ENCODE results near the gene KRTAP5-8.
"Not testable (repeated sequence)": the region's sequence is repeated elsewhere in the genome, so short reads cannot be mapped to it uniquely, and the experiment has no call there.

The KRTAP5-8 gene

DNA sequence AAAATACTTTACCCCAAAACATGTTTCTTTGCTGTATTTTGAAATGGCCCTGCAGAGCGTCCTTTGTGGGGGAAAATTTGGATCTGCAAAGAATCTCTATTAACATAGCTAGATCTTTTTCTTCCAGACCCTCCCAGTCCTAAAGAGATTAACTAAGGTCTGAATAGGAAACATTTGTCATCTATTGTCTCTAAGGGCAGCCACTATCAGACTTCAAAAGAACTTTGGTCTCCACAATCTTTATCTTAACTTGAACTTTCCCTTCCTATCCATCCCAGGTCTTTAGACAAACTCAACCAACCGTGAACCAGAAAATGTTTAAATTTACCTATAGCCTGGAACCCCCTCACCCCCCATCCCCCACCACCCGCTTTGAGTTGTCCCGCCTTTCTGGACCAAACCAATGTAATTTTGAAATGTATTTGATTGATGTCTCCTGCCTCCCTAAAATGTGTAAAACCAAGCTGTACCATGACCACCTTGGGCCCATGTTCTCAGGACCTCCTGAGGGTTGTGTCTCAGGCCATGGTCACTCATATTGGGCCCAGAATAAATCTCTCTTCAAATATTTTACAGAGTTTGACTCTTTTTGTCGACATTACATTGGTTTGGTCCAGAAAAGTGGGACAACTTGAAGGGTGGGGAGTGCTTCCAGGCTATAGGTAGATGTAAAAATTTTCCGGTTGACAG is 6.8 kb downstream of the KRTAP5-8 start:
- peak; percentile 11 for DNase-seq

DNA sequence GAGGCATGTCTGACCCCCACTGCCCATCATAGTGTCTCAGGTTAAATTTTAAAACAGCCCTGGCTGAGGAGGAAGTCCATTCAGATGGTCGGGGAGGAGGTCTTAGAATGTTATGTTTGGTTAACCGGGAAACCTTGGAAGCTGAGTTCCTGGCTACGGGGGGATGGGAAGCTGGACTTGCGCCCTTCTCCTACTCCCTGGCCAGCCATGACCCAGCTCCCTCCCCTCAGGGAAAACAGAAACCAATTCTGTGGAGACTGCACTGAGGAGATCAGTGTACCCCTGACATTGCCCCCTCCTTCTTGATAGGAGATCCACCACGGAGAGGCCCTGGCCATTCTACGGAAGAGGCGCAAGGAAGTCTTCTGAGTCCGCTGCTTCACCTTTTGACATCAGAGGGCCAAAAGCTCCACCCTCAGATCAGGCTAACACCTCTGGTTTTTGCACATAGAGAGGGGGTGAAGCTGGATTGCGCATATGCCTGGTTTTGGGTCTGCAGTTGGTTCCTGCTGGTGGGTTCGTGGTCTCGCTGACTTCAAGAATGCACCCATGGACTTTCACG is 7.7 kb downstream of the KRTAP5-8 start:
- peak; percentile 16 for DNase-seq

DNA sequence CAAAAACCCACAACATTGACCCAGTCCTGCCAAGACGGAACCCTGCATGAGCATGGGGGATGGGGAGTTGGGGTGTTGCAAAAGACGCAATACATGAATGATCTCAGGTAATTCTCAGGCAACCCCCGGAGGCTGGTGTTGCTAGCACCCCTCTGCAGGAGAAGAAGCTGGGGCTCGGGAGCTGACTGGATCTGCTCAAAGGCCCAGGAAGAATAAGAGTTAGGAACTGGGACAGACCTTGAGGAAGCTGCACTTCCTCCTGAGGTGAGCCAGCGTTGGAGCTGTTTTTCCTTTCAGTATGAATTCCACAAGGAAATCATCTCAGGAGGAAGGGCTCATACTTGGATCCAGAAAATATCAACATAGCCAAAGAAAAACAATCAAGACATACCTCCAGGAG is 10.3 kb downstream of the KRTAP5-8 start, which contains the start of gene KRTAP5-9:
KRTAP5-9 (plus strand) TSS at position 301 of the 400 bp plus-strand sequence. CDS start 238 bp downstream, outside the sequence.
- peak; percentile 34 for DNase-seq

DNA sequence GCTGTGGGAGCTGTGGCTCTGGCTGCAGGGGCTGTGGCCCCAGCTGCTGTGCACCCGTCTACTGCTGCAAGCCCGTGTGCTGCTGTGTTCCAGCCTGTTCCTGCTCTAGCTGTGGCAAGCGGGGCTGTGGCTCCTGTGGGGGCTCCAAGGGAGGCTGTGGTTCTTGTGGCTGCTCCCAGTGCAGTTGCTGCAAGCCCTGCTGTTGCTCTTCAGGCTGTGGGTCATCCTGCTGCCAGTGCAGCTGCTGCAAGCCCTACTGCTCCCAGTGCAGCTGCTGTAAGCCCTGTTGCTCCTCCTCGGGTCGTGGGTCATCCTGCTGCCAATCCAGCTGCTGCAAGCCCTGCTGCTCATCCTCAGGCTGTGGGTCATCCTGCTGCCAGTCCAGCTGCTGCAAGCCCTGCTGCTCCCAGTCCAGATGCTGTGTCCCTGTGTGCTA is 10.9 kb downstream of the KRTAP5-8 start:
- peak; percentile 41 for DNase-seq

DNA sequence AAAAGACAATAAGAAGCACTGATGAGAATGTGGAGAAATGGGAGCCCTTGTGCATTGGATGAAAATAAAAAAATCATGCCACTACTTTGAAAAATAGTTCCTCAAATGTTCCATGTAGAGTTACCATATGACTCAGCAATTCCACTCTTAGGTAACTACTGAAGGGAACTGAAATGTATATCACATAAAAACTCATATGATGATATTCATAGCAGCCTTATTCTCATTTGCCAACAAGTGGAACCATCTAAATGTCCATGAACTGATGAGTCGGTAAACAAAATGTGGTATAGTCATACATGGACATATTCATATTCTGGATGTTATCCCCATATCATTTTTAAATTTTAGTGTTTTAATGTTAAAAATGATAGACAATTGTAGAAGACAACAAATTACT is 13.9 kb downstream of the KRTAP5-8 start:
- DNase-seq: no peak

DNA sequence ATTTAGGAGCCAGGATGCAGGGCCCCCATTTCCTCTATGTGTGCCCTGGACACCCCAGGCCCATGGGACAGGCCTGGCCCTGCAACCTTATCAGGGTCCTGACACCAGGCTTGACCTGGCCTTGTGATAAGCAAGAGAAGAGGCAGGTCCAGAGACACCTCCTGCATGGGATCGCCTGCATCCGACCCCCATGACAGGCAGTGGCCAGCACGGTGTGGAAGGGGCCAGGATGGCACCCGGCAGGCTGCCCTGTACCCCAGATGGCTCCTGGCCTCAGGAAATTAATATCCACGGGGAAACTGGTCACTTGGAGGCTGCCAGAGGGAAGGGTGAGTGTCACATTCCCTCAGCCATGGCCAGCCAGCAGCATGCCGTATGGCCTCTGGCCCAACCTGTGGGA is 17.2 kb downstream of the KRTAP5-8 start:
- DNase-seq: no peak

DNA sequence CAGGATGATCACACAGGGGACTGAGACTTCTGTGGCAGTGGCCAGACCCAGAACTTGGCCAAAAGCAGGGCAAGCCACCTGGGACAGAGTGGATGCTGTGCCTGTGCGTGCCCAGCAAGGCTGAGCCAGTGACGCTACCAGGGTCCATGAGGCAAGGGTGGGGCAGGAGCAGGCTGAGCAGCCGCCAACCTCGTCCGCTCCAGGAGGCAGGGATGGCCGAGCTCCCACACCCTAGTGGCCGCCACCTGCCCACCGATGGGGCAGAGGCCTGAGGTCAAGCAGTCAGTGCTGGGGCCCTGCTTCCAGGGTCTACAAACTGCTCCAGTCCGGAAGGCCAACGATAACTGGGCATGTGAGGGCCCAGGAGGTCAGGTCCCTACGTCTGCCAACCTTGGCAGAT is 17.7 kb downstream of the KRTAP5-8 start:
- DNase-seq: no peak

DNA sequence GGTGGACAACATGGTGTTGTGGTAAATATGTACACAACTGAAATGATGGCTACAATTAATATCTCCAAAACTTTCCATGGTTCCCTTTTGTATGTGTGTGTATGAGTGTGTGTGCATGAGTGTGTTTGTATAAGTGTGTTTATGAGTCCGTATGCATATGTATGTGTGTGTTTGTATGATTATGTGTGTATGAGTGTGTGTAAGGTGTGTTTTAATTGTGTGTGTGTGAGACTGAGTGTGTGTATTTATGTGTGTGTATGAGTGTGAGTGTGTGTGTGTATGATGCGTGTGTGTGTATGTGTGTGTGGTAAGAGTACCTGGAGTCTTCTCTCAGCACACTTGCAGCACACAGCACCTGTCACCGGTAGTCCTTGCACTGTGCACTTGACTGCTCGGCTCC is 18.2 kb downstream of the KRTAP5-8 start:
- peak; percentile 5 for DNase-seq

DNA sequence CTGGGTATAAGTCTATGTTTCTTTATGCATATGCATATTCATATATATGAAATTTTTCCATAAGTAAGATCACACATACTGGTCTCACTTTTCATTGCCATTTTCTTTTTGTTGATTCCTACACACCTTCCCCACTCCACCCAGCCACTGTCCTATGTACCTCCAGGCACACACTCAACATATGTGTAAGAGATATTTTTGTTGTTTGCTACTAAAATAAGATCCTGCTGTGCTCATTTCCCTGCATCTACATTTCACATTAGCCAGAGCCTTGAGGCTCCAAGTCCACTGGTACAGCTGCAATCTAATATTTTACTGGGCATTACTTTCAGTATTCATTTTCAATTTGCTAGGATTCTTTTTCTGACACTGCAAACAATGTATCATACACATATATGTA is 19.4 kb downstream of the KRTAP5-8 start:
- peak; percentile 2 for DNase-seq

DNA sequence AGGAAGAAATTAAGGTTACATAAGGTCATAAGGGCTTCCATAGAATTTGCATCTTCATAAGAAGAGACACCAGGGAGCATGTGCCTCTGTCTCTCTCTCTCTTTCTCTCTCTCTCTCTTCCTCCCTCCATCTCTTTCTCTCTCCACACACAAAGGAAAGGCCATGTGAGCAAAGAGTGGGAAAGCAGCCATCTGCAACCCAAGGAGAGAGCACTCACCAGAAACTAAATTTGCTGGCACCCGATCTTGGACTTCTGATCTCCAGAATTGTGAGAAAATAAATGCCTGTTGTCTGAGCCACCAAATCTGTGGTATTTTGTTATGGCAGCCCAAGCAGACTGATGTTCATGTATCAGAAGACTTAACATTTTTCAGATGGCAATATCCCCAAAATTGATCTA is 21.2 kb downstream of the KRTAP5-8 start:
- DNase-seq: peak; percentile 9

DNA sequence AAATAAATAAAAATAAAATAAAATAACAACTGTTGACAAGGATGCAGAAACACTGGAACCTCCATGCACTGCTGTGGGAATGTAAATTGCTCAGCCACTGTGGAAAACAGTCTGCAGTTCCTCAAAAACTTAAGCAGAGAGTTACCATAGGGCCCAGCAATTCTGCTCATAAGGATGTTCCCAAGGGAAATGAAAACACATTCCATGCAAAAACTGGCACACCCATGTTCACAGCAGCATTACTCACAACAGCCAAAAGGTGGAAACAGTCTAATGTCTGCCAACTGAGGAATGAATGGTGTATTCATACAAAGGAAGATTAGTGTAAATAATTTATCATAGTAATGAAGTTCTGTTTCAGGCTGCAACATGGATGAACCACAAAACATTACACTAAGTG is 24.3 kb downstream of the KRTAP5-8 start:
- DNase-seq: peak; percentile 5

DNA sequence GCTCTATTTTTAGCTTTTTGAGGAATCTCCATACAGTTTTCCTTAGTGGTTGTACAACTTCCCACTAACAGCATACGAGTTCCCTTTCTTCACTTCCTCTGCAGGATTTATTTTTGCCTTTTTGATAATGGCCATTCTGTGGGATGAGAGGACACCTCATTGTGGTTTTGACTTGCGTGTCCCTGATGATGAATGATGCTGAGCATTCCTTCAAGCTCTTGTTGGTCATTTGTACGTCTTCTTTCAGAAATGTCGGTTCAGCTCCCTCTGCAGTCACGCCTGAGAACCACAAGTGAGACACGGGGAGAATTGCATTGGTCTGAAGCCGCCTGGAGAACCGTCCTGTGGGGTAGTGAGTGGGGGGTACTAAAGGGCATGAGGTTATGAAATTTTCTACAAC is 25.6 kb downstream of the KRTAP5-8 start:
- peak; percentile 67 for DNase-seq

DNA sequence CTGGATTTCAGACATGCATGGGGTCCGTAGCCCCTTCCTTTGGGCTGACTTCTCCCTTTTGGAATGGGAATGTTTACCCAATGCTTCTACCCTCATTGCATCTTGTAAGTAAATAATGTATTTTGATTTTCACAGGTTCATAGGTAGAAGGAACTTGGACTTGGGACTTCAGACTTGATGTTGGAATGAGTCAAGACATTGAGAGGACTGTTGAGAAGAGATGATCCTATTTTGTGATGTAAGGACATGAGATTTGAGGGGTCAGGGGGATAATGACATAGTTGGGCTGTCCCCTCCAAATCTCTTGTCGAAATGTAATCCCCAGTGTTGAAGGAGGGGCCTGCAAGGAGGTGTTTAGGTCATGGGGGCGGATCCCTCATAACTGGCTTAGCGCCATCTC is 26.6 kb downstream of the KRTAP5-8 start:
- no peak for DNase-seq

DNA sequence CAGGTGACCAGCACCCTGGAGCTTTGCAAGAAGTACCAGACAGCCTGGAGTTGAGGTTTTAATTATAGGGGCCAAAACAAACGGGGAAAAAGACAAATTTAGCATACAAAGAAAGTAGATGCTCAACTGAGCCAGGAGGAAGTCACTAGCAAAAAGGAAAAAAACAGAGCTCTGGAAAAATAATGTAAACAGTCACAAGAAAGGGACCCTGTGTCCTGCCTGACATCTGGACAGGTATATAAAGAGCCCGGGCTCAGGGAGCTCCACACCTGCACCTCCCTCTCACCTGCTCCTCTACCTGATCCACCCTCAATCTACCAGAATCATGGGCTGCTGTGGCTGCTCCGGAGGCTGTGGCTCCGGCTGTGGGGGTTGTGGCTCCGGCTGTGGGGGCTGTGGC is 27.4 kb downstream of the KRTAP5-8 start, which contains the start of gene KRTAP5-10:
KRTAP5-10 (plus strand) TSS at position 301 of the 400 bp plus-strand sequence; CDS start at position 326, 25 bp downstream.
- DNase-seq: peak; percentile 11

DNA sequence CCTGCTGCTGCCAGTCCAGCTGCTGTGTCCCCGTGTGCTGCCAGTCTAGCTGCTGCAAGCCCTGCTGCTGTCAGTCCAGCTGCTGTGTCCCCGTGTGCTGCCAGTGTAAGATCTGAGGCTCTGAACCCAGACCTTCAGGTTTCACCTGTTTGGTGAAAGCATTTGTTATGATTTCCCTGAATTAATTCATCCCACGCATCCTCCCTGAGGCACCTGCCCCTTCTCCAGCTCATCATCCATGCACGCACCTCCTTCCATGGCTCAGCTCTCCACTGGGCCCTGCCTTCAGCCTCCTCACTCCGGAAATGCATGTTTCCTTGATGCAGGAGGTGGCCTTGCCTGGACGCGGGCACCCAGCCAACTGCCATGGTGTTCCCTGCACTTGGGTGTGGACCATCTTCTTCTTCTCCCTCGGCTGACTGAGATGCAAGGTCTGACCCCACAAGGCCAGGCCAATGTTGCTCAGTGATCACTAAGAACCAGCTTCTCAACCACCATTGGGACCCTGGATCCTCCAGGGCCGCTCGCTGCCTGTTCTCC is 28.3 kb downstream of the KRTAP5-8 start:
- no peak for DNase-seq

DNA sequence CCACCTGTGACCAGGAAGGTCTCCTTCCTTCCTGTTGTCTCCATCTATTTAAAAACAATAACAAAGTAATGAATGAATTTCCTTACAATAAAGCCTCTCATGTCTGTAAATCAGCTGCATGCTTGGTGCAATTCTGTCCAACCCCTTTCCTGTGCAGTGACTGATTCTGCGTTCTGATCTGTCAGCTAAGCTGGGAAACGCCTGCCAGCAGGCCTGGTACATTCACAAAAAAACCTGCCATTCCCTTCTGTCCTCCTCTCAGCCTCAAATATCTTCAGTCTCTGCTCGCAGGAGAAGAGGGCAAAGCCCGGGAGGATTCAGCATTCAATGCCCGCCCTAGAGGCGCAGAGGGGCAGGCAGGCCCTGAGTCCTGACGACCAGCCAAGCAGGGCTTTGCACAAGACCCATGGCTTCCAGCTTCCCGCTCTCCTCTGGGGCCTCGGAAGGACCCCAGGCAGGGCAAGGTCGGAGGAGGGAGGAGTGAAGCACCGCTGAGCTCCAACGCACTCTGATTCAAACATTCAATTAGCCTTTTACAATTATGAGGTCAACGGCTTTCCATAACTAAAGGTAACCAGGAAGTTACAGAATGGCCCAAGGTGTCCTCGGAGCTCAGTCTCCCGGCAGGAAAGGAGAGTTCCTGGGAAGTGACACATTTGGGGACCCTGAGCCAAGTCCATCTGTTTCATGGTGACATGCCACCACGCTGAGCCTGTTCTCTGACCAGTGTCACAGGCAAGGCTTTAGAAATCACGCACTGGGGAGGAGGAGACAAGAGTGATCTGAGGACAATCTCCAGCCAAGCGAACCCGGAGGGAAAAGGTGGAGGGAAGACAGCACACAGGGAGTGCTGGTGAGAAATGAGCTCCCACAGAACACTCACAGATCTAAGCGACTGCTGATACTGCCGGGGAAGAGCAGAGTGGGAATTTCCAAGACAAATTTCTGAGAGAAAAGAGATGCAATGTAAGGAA is 29.1 kb downstream of the KRTAP5-8 start:
- peak; percentile 43 for DNase-seq

DNA sequence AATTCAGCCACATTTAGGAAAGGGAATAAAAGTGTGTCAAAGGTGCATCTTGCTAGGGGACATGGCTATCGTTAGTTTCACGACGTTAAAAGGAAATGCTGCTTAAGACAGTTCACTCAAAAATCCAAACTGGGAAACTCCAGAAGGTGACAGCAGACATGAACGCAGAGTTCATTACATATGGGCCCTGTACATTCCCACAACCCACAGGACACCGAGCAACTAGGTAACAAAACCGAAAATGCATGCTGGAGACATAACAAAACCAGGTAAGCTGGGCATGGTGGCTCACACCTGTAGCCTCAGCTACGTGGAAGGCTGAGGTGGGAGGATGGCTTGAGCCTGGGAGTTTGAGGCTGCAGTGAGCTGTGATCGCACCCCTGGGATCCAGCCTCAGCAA is 29.8 kb downstream of the KRTAP5-8 start:
- not testable (repeated sequence) for DNase-seq

DNA sequence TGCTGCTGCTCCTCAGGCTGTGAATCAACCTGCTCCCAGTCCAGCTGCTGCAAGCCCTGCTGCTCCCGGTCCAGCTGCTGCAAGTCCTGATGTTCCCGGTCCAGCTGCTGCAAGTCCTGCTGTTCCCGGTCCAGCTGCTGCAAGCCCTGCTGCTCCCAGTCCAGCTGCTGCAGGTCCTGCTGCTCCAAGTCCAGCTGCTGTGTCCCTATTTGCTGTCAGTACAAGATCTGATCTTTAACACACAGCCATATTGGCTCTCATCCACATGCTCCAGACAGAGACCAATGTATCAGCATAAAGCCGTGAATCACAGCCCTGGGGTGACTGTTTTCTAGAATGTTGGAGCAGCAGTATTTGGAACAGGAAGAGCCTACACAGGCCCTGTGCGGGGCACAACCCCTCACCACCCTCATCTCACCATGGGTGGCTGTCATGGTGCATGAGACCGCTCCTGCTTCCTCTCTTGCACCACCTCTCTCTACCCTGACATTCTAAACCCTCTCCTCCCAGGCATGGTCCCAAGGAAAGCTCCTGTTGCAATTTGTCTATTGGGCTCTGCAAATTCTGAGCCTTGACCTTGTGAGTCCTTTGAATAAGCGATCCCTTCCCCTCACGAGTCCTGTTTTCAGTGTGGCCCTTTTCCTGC is 31.0 kb downstream of the KRTAP5-8 start:
- no peak for DNase-seq

DNA sequence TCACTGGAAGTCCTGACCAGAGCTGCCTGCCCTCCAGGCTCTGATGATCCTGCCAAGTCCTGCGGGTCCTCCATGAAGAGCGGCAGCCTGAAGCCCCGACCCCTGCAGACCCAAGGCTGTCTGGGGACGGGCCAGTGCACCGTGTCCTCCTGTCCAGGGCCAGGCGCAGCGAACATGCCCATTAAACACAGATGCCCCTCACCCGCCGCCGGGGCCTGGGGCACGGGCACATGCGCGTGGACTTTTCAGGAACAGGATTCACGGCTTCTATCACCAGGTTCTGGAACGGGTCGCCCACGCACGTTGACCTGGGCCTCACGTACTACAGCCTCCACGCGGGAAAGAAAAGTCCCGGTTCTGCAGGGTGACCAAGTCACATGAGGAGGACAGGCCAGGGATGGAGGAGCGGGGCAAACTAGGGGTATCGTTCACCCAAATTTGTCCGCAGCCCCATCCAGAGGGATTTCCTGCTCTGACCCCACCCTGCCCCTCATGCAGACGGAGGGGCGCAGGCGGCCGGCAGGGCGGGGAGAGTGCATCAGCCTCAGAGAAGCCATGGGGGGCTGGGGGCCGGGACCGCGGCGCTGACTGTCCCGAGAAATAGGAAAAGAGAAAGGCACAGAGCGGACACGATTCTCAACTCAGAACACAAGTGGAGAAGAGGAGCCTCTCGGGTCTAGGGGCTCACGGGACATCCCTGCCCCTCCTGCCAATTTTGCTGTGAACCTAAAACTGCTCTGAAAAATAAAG is 33.5 kb downstream of the KRTAP5-8 start:
- DNase-seq: not testable (repeated sequence)

DNA sequence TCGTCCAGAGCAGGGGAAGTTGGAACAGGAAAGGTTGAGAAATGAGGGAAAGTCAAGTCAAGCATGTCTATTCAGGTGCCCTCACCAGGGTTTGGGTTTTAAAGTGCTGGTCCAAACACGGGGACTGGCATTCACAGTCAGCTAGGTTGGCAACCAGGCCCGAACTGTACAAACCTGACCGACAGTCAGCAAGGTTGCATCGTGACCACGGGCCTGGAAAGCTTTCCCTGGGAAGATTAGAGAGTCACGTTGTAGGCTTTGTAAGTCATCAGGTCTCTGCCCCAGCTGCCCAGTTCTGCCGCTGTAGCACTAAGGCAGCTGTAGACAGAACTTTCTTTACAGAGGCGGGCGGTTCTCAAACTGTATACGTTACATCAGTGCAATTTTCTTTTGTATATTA is 35.0 kb downstream of the KRTAP5-8 start:
- DNase-seq: no peak

DNA sequence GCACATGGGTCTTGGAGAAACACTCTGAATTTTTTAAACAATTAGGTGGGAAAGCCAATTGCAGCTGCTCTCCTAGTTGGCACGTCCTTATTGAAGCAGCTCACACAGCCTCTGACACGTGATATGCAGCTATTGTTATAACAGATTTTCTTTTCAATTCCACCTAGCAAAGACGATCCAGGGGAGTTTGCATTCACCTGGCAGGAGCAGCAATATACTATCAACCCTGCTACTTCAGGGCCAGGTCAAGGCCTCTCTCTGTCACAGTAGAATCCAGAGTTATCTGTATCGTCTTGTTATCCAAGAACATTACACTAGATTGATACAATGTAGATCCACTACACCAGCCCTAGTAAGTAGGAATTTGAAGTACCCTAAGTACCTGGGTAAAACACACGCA is 36.6 kb downstream of the KRTAP5-8 start:
- no peak for DNase-seq
